AG09319 (cell line): Measurements from ENCODE around the gene IL27RA.
"Not testable (repeated sequence)": the region's sequence is repeated elsewhere in the genome, so short reads cannot be mapped to it uniquely, and the experiment has no call there.

Experiments
- DNase-seq: peaks from one replicate; pipeline ENCODE4 v3.0.0-alpha.2; 2010; ENCODE audit warnings: low read depth; ENCODE audit errors: extremely low read depth
- CTCF ChIP-seq: IDR thresholded peaks from 2 replicates; pipeline ENCODE4 v1.5.1; 2011; ENCODE audit warnings: low read depth, mild to moderate bottlenecking, inconsistent platforms, low read length, moderate library complexity

The IL27RA gene

GRCh38 chr19:14006766-14007562 is 24.6 kb upstream of the IL27RA start:
- no peak for DNase-seq
- no peak for TF ChIP-seq CTCF

DNA sequence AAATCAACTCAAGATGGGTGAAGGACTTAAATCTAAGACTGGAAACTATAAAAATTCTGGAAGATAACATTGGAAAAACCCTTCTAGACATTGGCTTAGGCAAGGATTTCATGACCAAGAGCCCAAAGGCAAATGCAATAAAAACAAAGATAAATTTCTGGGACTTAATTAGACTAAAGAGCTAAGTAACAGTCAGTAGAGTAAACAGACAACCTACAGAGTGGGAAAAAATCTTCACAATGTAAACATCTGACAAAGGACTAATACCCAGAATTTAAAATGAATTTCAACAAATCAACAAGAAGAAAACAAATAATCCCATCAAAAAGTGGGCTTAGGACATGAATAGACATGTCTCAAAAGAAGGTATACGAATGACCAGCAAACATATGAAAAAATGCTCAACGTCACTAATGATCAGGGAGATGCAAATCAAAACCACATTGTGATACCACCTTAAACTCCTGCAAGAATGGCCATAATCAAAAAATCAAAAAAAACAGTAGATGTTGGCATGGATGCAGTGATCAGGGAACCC is 19.1 kb upstream of the IL27RA start:
- TF ChIP-seq CTCF = no peak
- DNase-seq = no peak

GRCh38 chr19:14015524-14016035 is 16.0 kb upstream of the IL27RA start:
- TF ChIP-seq CTCF = no peak
- no peak for DNase-seq

GRCh38 chr19:14019100-14019499 is 12.5 kb upstream of the IL27RA start:
- no peak for DNase-seq
- TF ChIP-seq CTCF = no peak

DNA sequence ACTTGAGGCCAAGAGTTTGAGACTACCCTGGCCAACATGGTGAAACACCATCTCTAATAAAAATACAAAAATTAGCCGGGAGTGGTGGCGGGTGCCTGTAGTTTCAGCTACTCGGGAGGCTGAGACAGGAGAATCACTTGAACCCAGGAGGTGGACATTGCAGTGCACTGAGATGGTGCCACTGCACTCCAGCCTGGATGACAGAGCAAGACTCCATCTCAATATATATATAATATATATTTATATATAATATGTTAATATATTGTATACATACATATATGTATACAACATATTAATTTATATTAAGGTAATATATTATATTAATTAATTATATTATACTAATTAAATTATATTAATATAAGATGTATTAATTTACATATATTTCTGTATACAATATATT is 11.8 kb upstream of the IL27RA start:
- DNase-seq = not testable (repeated sequence)

GRCh38 chr19:14021474-14021873 is 10.1 kb upstream of the IL27RA start:
- TF ChIP-seq CTCF = no peak
- no peak for DNase-seq

DNA sequence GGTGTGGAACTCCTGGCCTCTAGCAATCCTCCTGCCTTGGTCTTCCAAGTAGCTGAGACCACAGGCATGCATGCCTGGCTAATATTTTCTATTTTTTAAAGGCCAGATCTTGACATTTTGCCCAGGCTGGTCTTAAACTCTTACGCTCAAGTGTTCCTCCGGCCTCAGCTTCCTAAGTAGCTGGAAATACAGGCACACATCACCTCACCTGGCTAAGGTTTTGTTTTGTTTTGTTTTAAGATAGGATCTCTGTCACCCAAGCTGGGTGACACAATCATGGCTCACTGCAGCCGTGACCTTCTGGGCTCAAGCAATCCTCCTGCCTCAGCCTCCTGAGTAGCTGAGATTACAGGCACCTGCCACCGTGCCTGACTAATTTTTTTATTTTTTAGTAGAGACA is 9.1 kb upstream of the IL27RA start:
- TF ChIP-seq CTCF = no peak
- no peak for DNase-seq
